Stomach (tissue), 4 donors: ENCODE measurements around the gene CENPC.

ENCODE experiments used
- POLR2A ChIP-seq, 4 donors: fragments of 450-650 bp; IDR thresholded peaks; one replicate each; pipeline ENCODE4 v1.6.1; 2016; ENCODE audit warnings: antibody characterized with exemption in 4 of 4, control low read depth in 2 of 4, mild to moderate bottlenecking in 1 of 4, moderate library complexity in 1 of 4
- TF ChIP-seq, protein P1 (sequence below), 7 experiments: fragments of 450-650 bp in 4 of 7; fragments of 200-600 bp in 3 of 7; sonication (generic) in 3 of 7; IDR thresholded peaks; one replicate each; pipeline ENCODE4 v1.5.1; 2016 to 2019; ENCODE audit warnings: antibody characterized with exemption in 7 of 7, control low read depth in 2 of 7, mild to moderate bottlenecking in 1 of 7

DNA sequence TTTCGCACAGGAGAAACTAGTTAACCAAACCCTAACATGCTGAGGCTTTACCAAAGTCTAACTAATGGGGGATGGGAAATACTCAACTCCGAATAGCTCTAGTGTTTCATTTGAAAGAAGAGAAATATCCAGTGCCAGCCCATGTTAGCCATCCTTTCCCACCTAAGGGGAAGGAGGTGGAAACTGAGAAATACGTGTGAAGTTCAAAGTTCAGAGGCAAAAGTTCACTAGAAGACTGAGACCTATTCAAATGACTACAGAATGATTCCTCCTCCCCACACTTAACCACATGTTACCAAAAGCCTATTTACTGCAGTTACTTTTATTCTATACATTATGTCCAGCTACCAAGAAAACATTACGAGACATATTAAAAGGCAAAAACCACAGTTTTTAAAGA is 106.3 kb downstream of the CENPC start:
- TF ChIP-seq, protein P1, sequence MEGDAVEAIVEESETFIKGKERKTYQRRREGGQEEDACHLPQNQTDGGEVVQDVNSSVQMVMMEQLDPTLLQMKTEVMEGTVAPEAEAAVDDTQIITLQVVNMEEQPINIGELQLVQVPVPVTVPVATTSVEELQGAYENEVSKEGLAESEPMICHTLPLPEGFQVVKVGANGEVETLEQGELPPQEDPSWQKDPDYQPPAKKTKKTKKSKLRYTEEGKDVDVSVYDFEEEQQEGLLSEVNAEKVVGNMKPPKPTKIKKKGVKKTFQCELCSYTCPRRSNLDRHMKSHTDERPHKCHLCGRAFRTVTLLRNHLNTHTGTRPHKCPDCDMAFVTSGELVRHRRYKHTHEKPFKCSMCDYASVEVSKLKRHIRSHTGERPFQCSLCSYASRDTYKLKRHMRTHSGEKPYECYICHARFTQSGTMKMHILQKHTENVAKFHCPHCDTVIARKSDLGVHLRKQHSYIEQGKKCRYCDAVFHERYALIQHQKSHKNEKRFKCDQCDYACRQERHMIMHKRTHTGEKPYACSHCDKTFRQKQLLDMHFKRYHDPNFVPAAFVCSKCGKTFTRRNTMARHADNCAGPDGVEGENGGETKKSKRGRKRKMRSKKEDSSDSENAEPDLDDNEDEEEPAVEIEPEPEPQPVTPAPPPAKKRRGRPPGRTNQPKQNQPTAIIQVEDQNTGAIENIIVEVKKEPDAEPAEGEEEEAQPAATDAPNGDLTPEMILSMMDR (IDR thresholded peaks at IDR 0.05) = no peak
- no peak for TF ChIP-seq POLR2A (IDR thresholded peaks at IDR 0.05)
